ENCODE data around the gene BICRAL. TPM values are rescaled to one million over a fixed set of nuclear protein-coding genes. Genes with fewer than 3 reads are reported as not detected.

Gene BICRAL
- total and polyA plus RNA-seq, 2 donors (not counting 3 experiments of a cell fraction or from before 2014, with no cell fraction given) = 5.6 to 6.8 TPM

- ChIA-PET POLR2A (no interaction called here), CTCF (interaction anchor here (1.2 to 1.4 kb wide), 2 partner anchors 14 to 228 kb away, joined by 3 read pairs; no protein-coding TSS in a partner anchor)
- dilution Hi-C loops (cut with MboI; ENCODE audit: extremely low pct_ligation_motif_present, low sequenced_read_pairs) = no loop called here
- Histone ChIP-seq H3K4me1 (ENCODE audit: control insufficient read depth, extremely low read depth, insufficient read depth, low read length) (no peaks in the 10 kb centered on the region), H4K20me1 (replicated peaks; ENCODE audit: control insufficient read depth, extremely low read depth, insufficient read depth, low read length) (no peaks in the 10 kb centered on the region), H3K9me3 (replicated peaks; ENCODE audit: control insufficient read depth, insufficient read depth, low read length) (no peaks in the 10 kb centered on the region), H3K79me2 (ENCODE audit: control insufficient read depth, insufficient read depth, low read length) (no peaks in the 10 kb centered on the region), H3K9ac (replicated peaks; ENCODE audit: extremely low read depth, insufficient read depth, low read length) (no peak overlapping the region), H3K27ac (ENCODE audit: insufficient read depth, low read depth, low read length) (no peak overlapping the region), H3K4me3 (replicated peaks in 1 of 3; ENCODE audit: insufficient read depth in 1 of 3, low read depth in 1 of 3, low read length in 3 of 3) (no peak overlapping the region), H3K4me2 (ENCODE audit: insufficient read depth, low read length) (no peak overlapping the region), H2AFZ (ENCODE audit: low read depth, low read length) (no peak overlapping the region), H3K36me3 (ENCODE audit: control insufficient read depth in 2 of 2, extremely low read depth in 1 of 2, insufficient read depth in 2 of 2, low read length in 2 of 2) (no peaks in the 10 kb centered on the region), H3K9me1 (replicated peaks; ENCODE audit: control insufficient read depth, extremely low read depth, insufficient read depth, low read length) (no peaks in the 10 kb centered on the region), H3K27me3 (ENCODE audit: control insufficient read depth in 2 of 2, insufficient read depth in 2 of 2, low read length in 2 of 2) (peaks cover 0 to 4% of the 10 kb centered on the region in 2 experiments)
- DNase-seq (ENCODE audit: low read depth, low spot score) = no peak
- no TSS peak for BruUV-seq (replicated peaks)
- TF ChIP-seq MYC (IDR thresholded peaks at IDR 0.05; ENCODE audit: low read depth, low read length) = no peak
- no peak for TF ChIP-seq EZH2 (IDR thresholded peaks at IDR 0.05; ENCODE audit: borderline replicate concordance, low read depth, low read length, severe bottlenecking)
- TF ChIP-seq JUN (IDR thresholded peaks at IDR 0.05; ENCODE audit: borderline replicate concordance, insufficient read depth, insufficient read length, low read depth) = no peak
- TF ChIP-seq CTCF (IDR thresholded peaks at IDR 0.05; ENCODE audit: extremely low read depth in 1 of 2, insufficient read depth in 1 of 2, low read depth in 1 of 2, low read length in 2 of 2) = no peak
- no peak for TF ChIP-seq POLR2AphosphoS5 (IDR thresholded peaks at IDR 0.05; ENCODE audit: insufficient read depth, low read depth, low read length)
- TF ChIP-seq GATA2 (IDR thresholded peaks at IDR 0.05; ENCODE audit: insufficient read depth, insufficient read length, low read depth, low read length) = no peak
- no peak for TF ChIP-seq FOS (IDR thresholded peaks at IDR 0.05; ENCODE audit: borderline replicate concordance, insufficient read depth, low read length)
- no peak for TF ChIP-seq POLR2A (IDR thresholded peaks at IDR 0.05; ENCODE audit: low read depth, low read length)
- intact Hi-C loops (cut with micrococcal nuclease) = no loop called here
- FAIRE-seq = no peak
Measured at GRCh38 chr6:42914546-42914945, 132.7 kb downstream of the BICRAL start.

All from endothelial cell of umbilical vein (primary cell).